Spleen (tissue), 11 donors: ENCODE data around the gene HOXB5. TPM values are rescaled to one million over a fixed set of nuclear protein-coding genes. Genes with fewer than 3 reads are reported as not detected.

Experiments used
- DNase-seq: peaks from one replicate; pipeline ENCODE4 v3.0.0-alpha.2; 2020
- H3K27ac ChIP-seq, 8 donors: fragments of 200-600 bp; sonication (generic) in 7 of 8; 1 replicate in 4 of 8; 2 replicates in 4 of 8; pipeline versions ENCODE4 v1.5.0 to v1.8.0; 2016 to 2021; ENCODE audit warnings: inconsistent platforms in 4 of 8, mild to moderate bottlenecking in 4 of 8, moderate library complexity in 1 of 8
- H3K27me3 ChIP-seq, 7 donors: fragments of 200-600 bp; sonication (generic) in 6 of 7; replicated peaks in 1 of 7; 1 replicate in 4 of 7; 2 replicates in 3 of 7; pipeline versions ENCODE4 v1.5.0 to v1.8.0; 2016 to 2021; ENCODE audit warnings: inconsistent platforms in 3 of 7, mild to moderate bottlenecking in 1 of 7
- H3K36me3 ChIP-seq, 6 donors: fragments of 200-600 bp; sonication (generic) in 5 of 6; 1 replicate in 4 of 6; 2 replicates in 2 of 6; pipeline versions ENCODE4 v1.5.0 to v1.8.0; 2016 to 2021; ENCODE audit warnings: inconsistent platforms in 2 of 6
- H3K4me1 ChIP-seq, 6 donors: fragments of 200-600 bp; sonication (generic) in 5 of 6; 1 replicate in 3 of 6; 2 replicates in 3 of 6; pipeline versions ENCODE4 v1.5.0 to v1.8.0; 2016 to 2021; ENCODE audit warnings: inconsistent platforms in 3 of 6
- H3K4me3 ChIP-seq, 8 donors: fragments of 200-600 bp; sonication (generic) in 7 of 8; 1 replicate in 4 of 8; 2 replicates in 4 of 8; pipeline versions ENCODE4 v1.5.0 to v1.8.0; 2016 to 2021; ENCODE audit warnings: inconsistent platforms in 4 of 8, mild to moderate bottlenecking in 4 of 8, moderate library complexity in 2 of 8
- H3K9me3 ChIP-seq, 8 donors: fragments of 200-600 bp; sonication (generic) in 7 of 8; 1 replicate in 4 of 8; 2 replicates in 4 of 8; pipeline versions ENCODE4 v1.5.0 to v1.8.0; 2016 to 2021; ENCODE audit warnings: inconsistent platforms in 4 of 8
- CTCF ChIP-seq, 11 experiments: fragments of 200-600 bp in 7 of 11; fragments of 450-650 bp in 4 of 11; sonication (generic) in 4 of 11; IDR thresholded peaks in 8 of 11; conservative IDR thresholded peaks in 3 of 11; 1 replicate in 7 of 11; 2 replicates in 4 of 11; pipeline versions ENCODE4 v1.4.0 to v1.8.0; 2016 to 2021; ENCODE audit warnings: antibody characterized with exemption in 11 of 11, inconsistent platforms in 4 of 11, mild to moderate bottlenecking in 1 of 11
- POLR2A ChIP-seq, 3 donors: fragments of 450-650 bp; IDR thresholded peaks; one replicate each; pipeline ENCODE4 v1.5.1; 2017; ENCODE audit warnings: antibody characterized with exemption in 3 of 3, mild to moderate bottlenecking in 1 of 3
- POLR2AphosphoS5 ChIP-seq, 3 donors: sonication (generic); formaldehyde crosslinking; IDR thresholded peaks; one replicate each; pipeline ENCODE4 v1.5.1; 2017; ENCODE audit warnings: antibody characterized with exemption in 3 of 3
- WGBS, 5 donors: extraction: QIAGEN DNeasy Blood & Tissue Kit in 3 of 5; methylation state at CpG; one replicate each; pipeline versions ENCODE4 v1.1.5 to v1.1.7; 2013 to 2018; 5-methylcytosine and 5-hydroxymethylcytosine counted together
- intact Hi-C: fragments of 100-400 bp; cut with DNase I; formaldehyde crosslinking; loops from one replicate; pipeline ENCODE4 v1.15.0; 2023; ENCODE audit warnings: low total_unique reads
- polyA plus RNA-seq, 3 donors: library from polyadenylated mRNA; stranded (reverse); fragments of 200-250 nt; gene quantifications; one replicate each; pipeline ENCODE4 v1.2.1, GENCODE V29; 2013
- total RNA-seq, 7 donors: library from RNA; depleted of rRNA in 3 of 7; stranded (reverse); fragments of >200 nt in 3 of 7; fragmentation: NEBNext Ultra II Directional in 4 of 7; extraction: Animal tissue kit (Norgen Biotek cat#: 25700) in 4 of 7; gene quantifications; one replicate each; pipeline versions ENCODE4 v1.1.0 to v1.2.1, GENCODE V29; 2016 to 2021
- donor health status: healthy with polysubstance abuse.
- donor health status: DM: no; HTN: no; CAD: no; lungs with moderate emphysema.
- donor health status: DM: no; HTN: no; CAD: no.
- donor health status: Bipolar disorder and iron deficiency.
- donor health status: healthy.
- donor health status: DM: no; HTN: no; CAD: no.
- donor health status: DM: yes; HTN: yes; CAD: no.

HOXB5 gene
- total and polyA plus RNA-seq, 10 donors: 0.43 to 2.6 (median 1.1) TPM

GRCh38 chr17:48567646-48568354, 25.8 kb downstream of the HOXB5 start:
- no peaks in the 10 kb centered on the region for H3K9me3 ChIP-seq
- no peak for DNase-seq
- peaks cover 0 to 82% (median 18%) of the 10 kb centered on the region in 7 donors for H3K27me3 ChIP-seq
- H3K36me3 ChIP-seq: no peaks in the 10 kb centered on the region
- peaks cover 0 to 67% (median 10%) of the 10 kb centered on the region in 6 donors for H3K4me1 ChIP-seq
- intact Hi-C loops: no loop called here
- 77 to 82% (median 80%) methylated on average over 2 of the region's 2 CpGs for WGBS, 5 donors
- peak overlapping the region in 6 of 8 donors; percentile 27 to 89 (median 76) for H3K27ac ChIP-seq
- no peak overlapping the region for H3K4me3 ChIP-seq
- TF ChIP-seq CTCF (IDR thresholded peaks at IDR 0.05 in 8 of 11, conservative IDR thresholded peaks at IDR 0.05 in 3 of 11) (no peak), POLR2A (IDR thresholded peaks at IDR 0.05) (no peak), POLR2AphosphoS5 (IDR thresholded peaks at IDR 0.05) (no peak)

- TF ChIP-seq POLR2A (IDR thresholded peaks at IDR 0.05) (no peak), POLR2AphosphoS5 (IDR thresholded peaks at IDR 0.05) (no peak), CTCF (IDR thresholded peaks at IDR 0.05 in 8 of 11, conservative IDR thresholded peaks at IDR 0.05 in 3 of 11) (no peak)
- Histone ChIP-seq H3K36me3 (no peaks in the 10 kb centered on the region), H3K4me1 (peaks cover 0 to 64% (median 10%) of the 10 kb centered on the region in 6 donors), H3K9me3 (no peaks in the 10 kb centered on the region), H3K4me3 (no peak overlapping the region), H3K27me3 (peaks cover 0 to 86% (median 18%) of the 10 kb centered on the region in 7 donors), H3K27ac (peak overlapping the region in 4 of 8 donors; percentile 68 to 89 (median 84))
- no peak for DNase-seq
- intact Hi-C loops: no loop called here
- WGBS, 5 donors: 70 to 87% (median 81%) methylated on average over 5 to 6 of the region's 6 CpGs
Measured at GRCh38 chr17:48567209-48567608, 26.4 kb downstream of the HOXB5 start.

- H3K27me3 ChIP-seq: peaks cover 0 to 90% (median 18%) of the 10 kb centered on the region in 7 donors
- H3K4me1 ChIP-seq: peaks cover 0 to 64% (median 13%) of the 10 kb centered on the region in 6 donors
- 41 to 62% (median 48%) methylated on average over 2 of the region's 2 CpGs for WGBS, 5 donors
- DNase-seq: no peak
- no peak for TF ChIP-seq POLR2A (IDR thresholded peaks at IDR 0.05)
- no peak for TF ChIP-seq POLR2AphosphoS5 (IDR thresholded peaks at IDR 0.05)
- no peak for TF ChIP-seq CTCF (IDR thresholded peaks at IDR 0.05 in 8 of 11, conservative IDR thresholded peaks at IDR 0.05 in 3 of 11)
- H3K36me3 ChIP-seq: no peaks in the 10 kb centered on the region
- peak overlapping the region in 4 of 8 donors; percentile 68 to 89 (median 84) for H3K27ac ChIP-seq
- no peaks in the 10 kb centered on the region for H3K9me3 ChIP-seq
- no peak overlapping the region for H3K4me3 ChIP-seq
- intact Hi-C loops: no loop called here
Measured at GRCh38 chr17:48566717-48567116, 26.9 kb downstream of the HOXB5 start.

GRCh38 chr17:48565925-48566710, 27.5 kb downstream of the HOXB5 start:
- no peaks in the 10 kb centered on the region for H3K9me3 ChIP-seq
- TF ChIP-seq POLR2AphosphoS5 (IDR thresholded peaks at IDR 0.05) (no peak), POLR2A (IDR thresholded peaks at IDR 0.05) (no peak), CTCF (IDR thresholded peaks at IDR 0.05 in 8 of 11, conservative IDR thresholded peaks at IDR 0.05 in 3 of 11) (no peak)
- intact Hi-C loops: no loop called here
- 72 to 89% (median 76%) methylated on average over 4 of the region's 4 CpGs for WGBS, 5 donors
- peak overlapping the region in 5 of 8 donors; percentile 68 to 89 (median 72) for H3K27ac ChIP-seq
- no peaks in the 10 kb centered on the region for H3K36me3 ChIP-seq
- peaks cover 0 to 69% (median 15%) of the 10 kb centered on the region in 6 donors for H3K4me1 ChIP-seq
- no peak for DNase-seq
- no peak overlapping the region for H3K4me3 ChIP-seq
- peaks cover 0 to 93% (median 18%) of the 10 kb centered on the region in 7 donors for H3K27me3 ChIP-seq
